ENCODE measurements around the gene CFAP61.

- TF ChIP-seq CTCF (IDR thresholded peaks at IDR 0.05; ENCODE audit: poor library complexity): no peak
- no peak for TF ChIP-seq EZH2 (IDR thresholded peaks at IDR 0.05; ENCODE audit: borderline replicate concordance)
Measured at GRCh38 chr20:20219016-20219415, 166.7 kb downstream of the CFAP61 start.
